Aorta (tissue), 5 donors: ENCODE measurements around the gene AFF3. TPM values are rescaled to one million over a fixed set of nuclear protein-coding genes. Genes with fewer than 3 reads are reported as not detected.

Experiments
- ATAC-seq: fragments of 200-7000 bp; cut with Tn5 transposase; one replicate; pipeline ENCODE4 v1.9.1; 2022; ENCODE audit warnings: moderate library complexity; ENCODE audit not compliant: low FRiP score
- DNase-seq, 2 donors: peaks; one replicate each; pipeline ENCODE4 v3.0.0-alpha.2; 2020
- H3K27ac ChIP-seq, 2 donors: one replicate each; pipeline ENCODE4 v1.5.1; 2013; ENCODE audit warnings: low read length in 2 of 2, mild to moderate bottlenecking in 2 of 2, moderate library complexity in 2 of 2, control low read depth in 1 of 2, inconsistent platforms in 1 of 2, low read depth in 1 of 2
- H3K27me3 ChIP-seq, 2 donors: one replicate each; pipeline ENCODE4 v1.6.1; 2013; ENCODE audit warnings: control low read depth in 1 of 2, low read length in 1 of 2, mild to moderate bottlenecking in 1 of 2, moderate library complexity in 1 of 2; ENCODE audit not compliant: insufficient read depth in 2 of 2, control insufficient read depth in 1 of 2
- H3K36me3 ChIP-seq, 2 donors: one replicate each; pipeline ENCODE4 v1.6.1; 2013; ENCODE audit warnings: control low read depth in 1 of 2, low read length in 1 of 2, mild to moderate bottlenecking in 1 of 2; ENCODE audit not compliant: insufficient read depth in 2 of 2, control insufficient read depth in 1 of 2
- H3K4me1 ChIP-seq, 2 donors: one replicate each; pipeline ENCODE4 v1.6.1; 2013; ENCODE audit warnings: low read length in 2 of 2, control low read depth in 1 of 2, mild to moderate bottlenecking in 1 of 2, moderate library complexity in 1 of 2; ENCODE audit not compliant: insufficient read depth in 2 of 2, control insufficient read depth in 1 of 2
- H3K4me3 ChIP-seq, 2 donors: one replicate each; pipeline ENCODE4 v1.5.1; 2013; ENCODE audit warnings: low read length in 2 of 2, control low read depth in 1 of 2, mild to moderate bottlenecking in 1 of 2
- H3K9me3 ChIP-seq: one replicate; pipeline ENCODE4 v1.6.1; 2013; ENCODE audit warnings: mild to moderate bottlenecking, low read length; ENCODE audit not compliant: control insufficient read depth
- WGBS, 2 donors: extraction: QIAGEN DNeasy Blood & Tissue Kit; methylation state at CpG; one replicate each; pipeline ENCODE4 v1.1.7; 2013; 5-methylcytosine and 5-hydroxymethylcytosine counted together
- intact Hi-C, 2 donors: fragments of 100-400 bp; cut with DNase I; formaldehyde crosslinking; loops; one replicate each; pipeline versions ENCODE4 v1.14.2 to v1.15.0; 2022
- polyA plus RNA-seq, 2 donors: library from polyadenylated mRNA; stranded (reverse); fragments of 200-250 nt; gene quantifications; one replicate each; pipeline ENCODE4 v1.2.3, GENCODE V29; 2013
- total RNA-seq, 2 donors: library from RNA; stranded (reverse); fragmentation: NEBNext Ultra II Directional; extraction: Animal tissue kit (Norgen Biotek cat#: 25700); gene quantifications; one replicate each; pipeline ENCODE4 v1.2.1, GENCODE V29; 2021
- donor health status: healthy with polysubstance abuse.
- donor health status: Bipolar disorder and iron deficiency.
- donor health status: DM: no; HTN: no; CAD: no.
- donor health status: DM: no; HTN: no; CAD: no.
- donor health status: DM: yes; HTN: yes; CAD: no.

AFF3 gene
- total and polyA plus RNA-seq, 4 donors, result 0.25 to 15.7 (median 5.5) TPM

GRCh38 chr2:99496021-99496420 is 646.4 kb downstream of the AFF3 start:
- no peaks in the 10 kb centered on the region for H3K36me3 ChIP-seq
- no peaks in the 10 kb centered on the region for H3K27me3 ChIP-seq
- ATAC-seq (no peak), DNase-seq (no peak)
- H3K9me3 ChIP-seq, result no peaks in the 10 kb centered on the region
- H3K27ac ChIP-seq, result no peak overlapping the region
- H3K4me3 ChIP-seq, result no peak overlapping the region
- intact Hi-C loops, result loop anchor here in 1 of 2 donors (10.0 kb wide), 1 partner anchor 431 kb away; no protein-coding TSS in a partner anchor
- 92 to 96% methylated on average over 2 of the region's 2 CpGs for WGBS, 2 donors
- no peaks in the 10 kb centered on the region for H3K4me1 ChIP-seq

Other genes starting within 250 kb of the AFF3 start
- gene LONRF2, start 179.9 kb upstream of the AFF3 start, total RNA-seq, result 10 to 100 TPM; 10.3 to 10.9 TPM
- under 1 TPM; 0.43 to 0.75 TPM for gene LONRF2, start 179.9 kb upstream of the AFF3 start, polyA plus RNA-seq